H1 (cell line): ENCODE data around the gene TNS2. TPM values are rescaled to one million over a fixed set of nuclear protein-coding genes. Genes with fewer than 3 reads are reported as not detected.

ENCODE experiments used
- CHD7 ChIP-seq: fragments of 300-600 bp; sonication (generic); IDR thresholded peaks from 2 replicates; pipeline ENCODE4 v1.7.1; 2012; ENCODE audit warnings: low read length, moderate library complexity, mild to moderate bottlenecking, inconsistent platforms; ENCODE audit not compliant: insufficient replicate concordance
- POU5F1 ChIP-seq: IDR thresholded peaks from 2 replicates; pipeline ENCODE4 v1.6.1; 2011; ENCODE audit warnings: low read depth, mild to moderate bottlenecking, low read length, moderate library complexity
- polyA plus RNA-seq, 7 experiments: library from polyadenylated mRNA; depleted of rRNA in 3 of 7; stranded (reverse) in 5 of 7; unstranded in 2 of 7; fragments of >200 nt in 5 of 7; fragments of 200-250 nt in 2 of 7; gene quantifications; 1 replicate in 5 of 7; 2 replicates in 1 of 7; 4 replicates in 1 of 7; pipeline versions ENCODE4 v1.2.1 to v1.2.3, GENCODE V29; 2011 to 2013; ENCODE audit warnings: missing spikeins in 2 of 7, mixed read lengths in 2 of 7
- total RNA-seq: library from RNA; stranded (reverse); fragmentation: NEBNext Ultra II Directional; extraction: Animal tissue kit (Norgen Biotek cat#: 25700); gene quantifications from 2 replicates; pipeline ENCODE4 v1.2.1, GENCODE V29; 2021

TNS2 gene
- total and polyA plus RNA-seq, 2 of the 8 experiments (the other 6 are each of a cell fraction or from before 2014, with no cell fraction given) = 2.8 to 4.7 TPM

- TF ChIP-seq CHD7 = no peak
- no peak for TF ChIP-seq POU5F1
Measured at GRCh38 chr12:53045696-53046045, 4.2 kb upstream of the TNS2 start (continued).
